Loucy (cell line): ENCODE data around the gene HEXD.

Experiments
- H2AFZ ChIP-seq: fragments of 200-600 bp; sonication (generic); 2 replicates; pipeline ENCODE4 v1.6.0; 2016; ENCODE audit warnings: antibody characterized with exemption, mild to moderate bottlenecking, low read length, moderate library complexity
- H3F3A ChIP-seq: fragments of 200-600 bp; 2 replicates; pipeline ENCODE4 v1.6.0; 2016; ENCODE audit warnings: antibody characterized with exemption, low read depth, mild to moderate bottlenecking
- H3K27me3 ChIP-seq: fragments of 200-600 bp; sonication (generic); 2 replicates; pipeline ENCODE4 v1.6.1; 2014; ENCODE audit warnings: low read length, mild to moderate bottlenecking; ENCODE audit not compliant: insufficient read depth, poor library complexity, severe bottlenecking
- H3K36me3 ChIP-seq: fragments of 200-600 bp; sonication (generic); 2 replicates; pipeline ENCODE4 v1.6.1; 2016; ENCODE audit warnings: low read length; ENCODE audit not compliant: insufficient read depth
- H3K4me1 ChIP-seq: fragments of 200-600 bp; sonication (generic); 2 replicates; pipeline ENCODE4 v1.5.1; 2014; ENCODE audit warnings: low read length, mild to moderate bottlenecking; ENCODE audit not compliant: insufficient read depth, poor library complexity, severe bottlenecking
- H3K4me2 ChIP-seq: fragments of 200-600 bp; sonication (generic); 2 replicates; pipeline ENCODE4 v1.6.0; 2014; ENCODE audit warnings: antibody characterized with exemption, low read length, low read depth, mild to moderate bottlenecking; ENCODE audit not compliant: poor library complexity, severe bottlenecking
- H3K4me3 ChIP-seq: fragments of 200-600 bp; sonication (generic); 2 replicates; pipeline ENCODE4 v1.5.1; 2014; ENCODE audit warnings: low read length, mild to moderate bottlenecking, mixed read lengths; ENCODE audit not compliant: poor library complexity, severe bottlenecking
- H3K79me2 ChIP-seq: fragments of 200-600 bp; sonication (generic); 2 replicates; pipeline ENCODE4 v1.6.1; 2014; ENCODE audit warnings: low read length; ENCODE audit not compliant: insufficient read depth
- H3K9ac ChIP-seq: fragments of 200-600 bp; sonication (generic); 2 replicates; pipeline ENCODE4 v1.6.0; 2014; ENCODE audit warnings: mild to moderate bottlenecking, low read depth, low read length, moderate library complexity; ENCODE audit not compliant: poor library complexity, severe bottlenecking
- H3K9me2 ChIP-seq: fragments of 200-600 bp; sonication (generic); replicated peaks from 2 replicates; pipeline ENCODE4 v1.6.1; 2016; ENCODE audit warnings: low read depth, low read length, mixed read lengths
- H3K9me3 ChIP-seq: fragments of 200-600 bp; sonication (generic); 2 replicates; pipeline ENCODE4 v1.6.1; 2014; ENCODE audit warnings: mild to moderate bottlenecking, antibody characterized with exemption, low read length, low read depth; ENCODE audit not compliant: insufficient read depth
- H4K20me1 ChIP-seq: fragments of 200-600 bp; sonication (generic); 2 replicates; pipeline ENCODE4 v1.6.0; 2014; ENCODE audit warnings: antibody characterized with exemption, low read length, mild to moderate bottlenecking; ENCODE audit not compliant: insufficient read depth, poor library complexity, severe bottlenecking
- CTCF ChIP-seq: fragments of 200-600 bp; sonication (generic); conservative IDR thresholded peaks from 2 replicates; pipeline ENCODE4 v1.5.1; 2014; ENCODE audit warnings: mild to moderate bottlenecking, antibody characterized with exemption, low read length
- EZH2phosphoT487 ChIP-seq: fragments of 200-600 bp; IDR thresholded peaks from 2 replicates; pipeline ENCODE4 v1.6.1; 2018; ENCODE audit warnings: antibody characterized with exemption, mild to moderate bottlenecking, moderate library complexity, borderline replicate concordance

HEXD gene

GRCh38 chr17:82445542-82445941 lies 27.4 kb downstream of the HEXD start:
- Histone ChIP-seq H3K4me3 (no peak overlapping the region), H4K20me1 (peaks cover 29% of the 10 kb centered on the region), H2AFZ (no peak overlapping the region), H3K4me1 (peaks cover 20% of the 10 kb centered on the region), H3K79me2 (peaks cover 56% of the 10 kb centered on the region), H3K9ac (no peak overlapping the region), H3K9me2 (no peaks in the 10 kb centered on the region), H3F3A (peaks cover 11% of the 10 kb centered on the region), H3K9me3 (no peaks in the 10 kb centered on the region), H3K4me2 (peak overlapping the region; percentile 26), H3K27me3 (no peaks in the 10 kb centered on the region), H3K36me3 (peaks cover 23% of the 10 kb centered on the region; the same call in 1 of the 2 replicates)
- no peak for TF ChIP-seq CTCF
- no peak for TF ChIP-seq EZH2phosphoT487

GRCh38 chr17:82446124-82446523 lies 28.0 kb downstream of the HEXD start:
- Histone ChIP-seq H3K36me3 (peaks cover 23% of the 10 kb centered on the region; the same call in 1 of the 2 replicates), H3K9ac (no peak overlapping the region), H3K4me2 (peak overlapping the region; percentile 26), H4K20me1 (peaks cover 29% of the 10 kb centered on the region), H3K4me1 (peaks cover 23% of the 10 kb centered on the region), H3F3A (peaks cover 14% of the 10 kb centered on the region), H3K79me2 (peaks cover 57% of the 10 kb centered on the region), H2AFZ (no peak overlapping the region), H3K9me3 (no peaks in the 10 kb centered on the region), H3K27me3 (no peaks in the 10 kb centered on the region), H3K4me3 (no peak overlapping the region), H3K9me2 (no peaks in the 10 kb centered on the region)
- TF ChIP-seq CTCF (no peak), EZH2phosphoT487 (no peak)

GRCh38 chr17:82446649-82447048 lies 28.5 kb downstream of the HEXD start:
- Histone ChIP-seq H3F3A (peaks cover 15% of the 10 kb centered on the region), H3K27me3 (no peaks in the 10 kb centered on the region), H3K79me2 (peaks cover 62% of the 10 kb centered on the region), H3K4me2 (peak overlapping the region; percentile 3), H3K9me2 (no peaks in the 10 kb centered on the region), H3K36me3 (peaks cover 23% of the 10 kb centered on the region; the same call in 1 of the 2 replicates), H3K4me1 (peaks cover 28% of the 10 kb centered on the region), H2AFZ (no peak overlapping the region), H4K20me1 (peaks cover 28% of the 10 kb centered on the region), H3K4me3 (no peak overlapping the region), H3K9ac (no peak overlapping the region), H3K9me3 (no peaks in the 10 kb centered on the region)
- TF ChIP-seq CTCF (no peak), EZH2phosphoT487 (no peak)
